ENCODE measurements around the gene RNF38. TPM values are rescaled to one million over a fixed set of nuclear protein-coding genes. Genes with fewer than 3 reads are reported as not detected.

Gene RNF38
- total RNA-seq, 3 donors from 2014 or later, result 30.8 to 45.8 (median 36.0) TPM

GRCh38 chr9:36318212-36318802, 81.8 kb downstream of the RNF38 start:
- no peak for DNase-seq (ENCODE audit: low spot score in 2 of 2)
- H3K36me3 ChIP-seq, result no peaks in the 10 kb centered on the region
- no peaks in the 10 kb centered on the region for H3K9me3 ChIP-seq
- no peak overlapping the region for H3K4me3 ChIP-seq
- TF ChIP-seq POLR2A (IDR thresholded peaks at IDR 0.05) (no peak), CTCF (IDR thresholded peaks at IDR 0.05) (no peak), POLR2AphosphoS5 (IDR thresholded peaks at IDR 0.05) (no peak)
- peaks cover 0 to 5% of the 10 kb centered on the region in 2 donors for H3K4me1 ChIP-seq
- H3K27ac ChIP-seq, result peak overlapping the region in 1 of 2 donors; percentile 48
- intact Hi-C loops (cut with DNase I; ENCODE audit: low total_unique reads), result loop anchor here (10.0 kb wide), 1 partner anchor 1036 kb away; no protein-coding TSS in a partner anchor
- no peaks in the 10 kb centered on the region for H3K27me3 ChIP-seq

GRCh38 chr9:36317766-36318165, 82.3 kb downstream of the RNF38 start:
- peak; percentile 78 to 83 for DNase-seq (ENCODE audit: low spot score in 2 of 2)
- intact Hi-C loops (cut with DNase I; ENCODE audit: low total_unique reads), result loop anchor here (10.0 kb wide), 1 partner anchor 1037 kb away; no protein-coding TSS in a partner anchor
- Histone ChIP-seq H3K36me3 (no peaks in the 10 kb centered on the region), H3K9me3 (no peaks in the 10 kb centered on the region), H3K4me3 (no peak overlapping the region), H3K4me1 (peaks cover 0 to 5% of the 10 kb centered on the region in 2 donors), H3K27ac (peak overlapping the region; percentile 76 to 79), H3K27me3 (no peaks in the 10 kb centered on the region)
- TF ChIP-seq POLR2AphosphoS5 (IDR thresholded peaks at IDR 0.05) (peak in 1 of 3 donors; percentile 59), CTCF (IDR thresholded peaks at IDR 0.05) (no peak), POLR2A (IDR thresholded peaks at IDR 0.05) (no peak)

GRCh38 chr9:36316611-36317317, 83.3 kb downstream of the RNF38 start:
- Histone ChIP-seq H3K9me3 (no peaks in the 10 kb centered on the region), H3K27ac (peak overlapping the region; percentile 76 to 79), H3K4me1 (peaks cover 0 to 5% of the 10 kb centered on the region in 2 donors), H3K4me3 (no peak overlapping the region), H3K36me3 (no peaks in the 10 kb centered on the region), H3K27me3 (no peaks in the 10 kb centered on the region)
- TF ChIP-seq POLR2A (IDR thresholded peaks at IDR 0.05), result no peak
- TF ChIP-seq CTCF (IDR thresholded peaks at IDR 0.05), result no peak
- no peak for TF ChIP-seq POLR2AphosphoS5 (IDR thresholded peaks at IDR 0.05)
- no peak for DNase-seq (ENCODE audit: low spot score in 2 of 2)
- intact Hi-C loops (cut with DNase I; ENCODE audit: low total_unique reads), result loop anchor here (10.0 kb wide), 1 partner anchor 1038 kb away; no protein-coding TSS in a partner anchor

- Histone ChIP-seq H3K27ac (peak overlapping the region; percentile 74 to 76), H3K27me3 (no peaks in the 10 kb centered on the region), H3K36me3 (no peaks in the 10 kb centered on the region), H3K9me3 (no peaks in the 10 kb centered on the region), H3K4me1 (peaks cover 0 to 5% of the 10 kb centered on the region in 2 donors), H3K4me3 (no peak overlapping the region)
- no peak for TF ChIP-seq POLR2A (IDR thresholded peaks at IDR 0.05)
- TF ChIP-seq CTCF (IDR thresholded peaks at IDR 0.05), result no peak
- TF ChIP-seq POLR2AphosphoS5 (IDR thresholded peaks at IDR 0.05), result no peak
- intact Hi-C loops (cut with DNase I; ENCODE audit: low total_unique reads), result loop anchor here (10.0 kb wide), 1 partner anchor 1039 kb away; no protein-coding TSS in a partner anchor
- no peak for DNase-seq (ENCODE audit: low spot score in 2 of 2)
Measured at GRCh38 chr9:36316049-36316448, 84.0 kb downstream of the RNF38 start.

GRCh38 chr9:36315283-36315682, 84.8 kb downstream of the RNF38 start:
- Histone ChIP-seq H3K36me3 (no peaks in the 10 kb centered on the region), H3K4me1 (peaks cover 0 to 5% of the 10 kb centered on the region in 2 donors)

More at GRCh38 chr9:36315283-36315682, 84.8 kb downstream of the RNF38 start:
- no peak overlapping the region for H3K4me3 ChIP-seq
- H3K9me3 ChIP-seq, result no peaks in the 10 kb centered on the region
- intact Hi-C loops (cut with DNase I; ENCODE audit: low total_unique reads), result loop anchor here (10.0 kb wide), 1 partner anchor 1040 kb away; no protein-coding TSS in a partner anchor
- no peak for TF ChIP-seq CTCF (IDR thresholded peaks at IDR 0.05)
- no peak for TF ChIP-seq POLR2A (IDR thresholded peaks at IDR 0.05)
- TF ChIP-seq POLR2AphosphoS5 (IDR thresholded peaks at IDR 0.05), result no peak
- no peaks in the 10 kb centered on the region for H3K27me3 ChIP-seq
- DNase-seq (ENCODE audit: low spot score in 2 of 2), result no peak
- H3K27ac ChIP-seq, result peak overlapping the region; percentile 74 to 76
